Left lung (tissue), 10 donors: ENCODE data around the gene RPL29. TPM values are rescaled to one million over a fixed set of nuclear protein-coding genes. Genes with fewer than 3 reads are reported as not detected.

Source experiments
- ATAC-seq: fragments of 200-7000 bp; cut with Tn5 transposase; one replicate; pipeline ENCODE4 v1.9.1; 2020; ENCODE audit warnings: moderate library complexity
- DNase-seq, 4 donors: peaks; one replicate each; pipeline ENCODE4 v3.0.0-alpha.2; 2013 to 2020
- H3K27ac ChIP-seq, 2 donors: fragments of 200-600 bp; sonication (generic) in 1 of 2; one replicate each; pipeline versions ENCODE4 v1.5.0 to v1.8.0; 2020 to 2021
- H3K27me3 ChIP-seq, 2 donors: fragments of 200-600 bp; sonication (generic) in 1 of 2; one replicate each; pipeline versions ENCODE4 v1.5.0 to v1.8.0; 2020 to 2021
- H3K36me3 ChIP-seq, 2 donors: fragments of 200-600 bp; sonication (generic) in 1 of 2; one replicate each; pipeline versions ENCODE4 v1.5.0 to v1.8.0; 2020 to 2021
- H3K4me1 ChIP-seq, 2 donors: fragments of 200-600 bp; one replicate each; pipeline ENCODE4 v1.8.0; 2021
- H3K4me3 ChIP-seq, 2 donors: fragments of 200-600 bp; sonication (generic) in 1 of 2; one replicate each; pipeline versions ENCODE4 v1.5.0 to v1.8.0; 2020 to 2021; ENCODE audit warnings: mild to moderate bottlenecking in 1 of 2
- H3K9me3 ChIP-seq, 2 donors: fragments of 200-600 bp; sonication (generic) in 1 of 2; one replicate each; pipeline versions ENCODE4 v1.5.0 to v1.8.0; 2020 to 2021
- intact Hi-C, 2 donors: fragments of 100-400 bp; cut with DNase I; formaldehyde crosslinking; loops; one replicate each; pipeline versions ENCODE4 v1.11.2 to v1.14.2; 2022
- polyA plus RNA-seq, 6 donors: library from polyadenylated mRNA; unstranded; fragments of 120-200 nt; gene quantifications; one replicate each; pipeline ENCODE4 v1.2.1, GENCODE V29; 2013; ENCODE audit not compliant: insufficient read length in 6 of 6
- total RNA-seq, 2 donors: library from RNA; stranded (reverse); fragmentation: NEBNext Ultra II Directional; extraction: Animal tissue kit (Norgen Biotek cat#: 25700); gene quantifications; one replicate each; pipeline ENCODE4 v1.2.1, GENCODE V29; 2021
- TF ChIP-seq, protein P1 (sequence below), 2 donors: fragments of 200-600 bp; sonication (generic) in 1 of 2; IDR thresholded peaks; one replicate each; pipeline versions ENCODE4 v1.5.0 to v1.8.0; 2021; ENCODE audit warnings: antibody characterized with exemption in 2 of 2
- donor health status: DM: no; HTN: yes; CAD: no.
- donor health status: DM: no; HTN: no; CAD: no.

RPL29 gene
- total and polyA plus RNA-seq, 8 donors, result 854 to 2,169 (median 1,926) TPM

DNA sequence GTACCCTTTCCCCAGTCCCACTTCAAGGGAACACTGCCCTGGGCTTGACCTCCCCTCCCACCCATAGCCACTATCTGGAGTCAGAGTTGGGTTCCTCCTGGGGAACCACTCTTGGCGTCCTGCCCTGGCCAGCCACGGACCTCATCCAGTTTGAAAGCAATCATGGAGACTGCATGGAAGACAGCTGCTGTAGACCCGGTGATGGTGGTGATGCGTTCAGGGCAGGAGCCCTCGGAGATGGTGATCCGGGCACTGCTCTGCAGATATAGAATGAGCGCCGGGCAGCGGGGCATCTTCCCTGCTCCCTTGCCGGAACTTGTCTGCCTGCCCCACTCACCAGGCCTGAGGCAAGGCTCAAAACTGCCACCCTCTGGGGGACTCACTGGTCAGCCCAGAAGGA, 35.3 kb downstream of the RPL29 start:
- intact Hi-C loops, result no loop called here

DNA sequence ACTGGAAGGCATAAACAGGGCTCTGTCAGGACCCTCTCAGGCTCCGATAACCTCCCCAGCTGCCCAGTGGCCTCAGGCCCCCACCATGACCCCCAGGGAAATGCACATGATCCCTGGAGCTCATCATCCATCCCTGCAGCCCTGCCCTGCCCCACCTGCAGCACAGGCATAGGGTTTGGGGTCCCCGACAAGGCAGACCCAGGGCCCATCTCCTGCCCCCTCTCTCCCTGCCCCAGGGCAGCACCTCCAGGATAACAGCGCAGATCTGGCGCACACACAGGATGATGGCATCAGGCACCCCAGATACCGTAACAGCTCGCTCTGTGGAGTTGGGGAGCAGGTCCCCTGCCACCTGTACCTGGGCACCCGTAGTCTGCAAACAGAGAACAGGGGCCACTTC, 36.0 kb downstream of the RPL29 start:
- Histone ChIP-seq H3K27me3 (peaks cover 0 to 25% of the 10 kb centered on the region in 2 donors), H3K4me3 (no peak overlapping the region), H3K27ac (no peak overlapping the region), H3K4me1 (peaks cover 6 to 21% of the 10 kb centered on the region in 2 donors), H3K9me3 (no peaks in the 10 kb centered on the region), H3K36me3 (peaks cover 0 to 30% of the 10 kb centered on the region in 2 donors)
- ATAC-seq (no peak), DNase-seq (peak in 1 of 4 donors; percentile 28)
- TF ChIP-seq, protein P1, sequence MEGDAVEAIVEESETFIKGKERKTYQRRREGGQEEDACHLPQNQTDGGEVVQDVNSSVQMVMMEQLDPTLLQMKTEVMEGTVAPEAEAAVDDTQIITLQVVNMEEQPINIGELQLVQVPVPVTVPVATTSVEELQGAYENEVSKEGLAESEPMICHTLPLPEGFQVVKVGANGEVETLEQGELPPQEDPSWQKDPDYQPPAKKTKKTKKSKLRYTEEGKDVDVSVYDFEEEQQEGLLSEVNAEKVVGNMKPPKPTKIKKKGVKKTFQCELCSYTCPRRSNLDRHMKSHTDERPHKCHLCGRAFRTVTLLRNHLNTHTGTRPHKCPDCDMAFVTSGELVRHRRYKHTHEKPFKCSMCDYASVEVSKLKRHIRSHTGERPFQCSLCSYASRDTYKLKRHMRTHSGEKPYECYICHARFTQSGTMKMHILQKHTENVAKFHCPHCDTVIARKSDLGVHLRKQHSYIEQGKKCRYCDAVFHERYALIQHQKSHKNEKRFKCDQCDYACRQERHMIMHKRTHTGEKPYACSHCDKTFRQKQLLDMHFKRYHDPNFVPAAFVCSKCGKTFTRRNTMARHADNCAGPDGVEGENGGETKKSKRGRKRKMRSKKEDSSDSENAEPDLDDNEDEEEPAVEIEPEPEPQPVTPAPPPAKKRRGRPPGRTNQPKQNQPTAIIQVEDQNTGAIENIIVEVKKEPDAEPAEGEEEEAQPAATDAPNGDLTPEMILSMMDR (IDR thresholded peaks at IDR 0.05), result no peak
- intact Hi-C loops, result no loop called here

More for the DNA sequence above, 35.3 kb downstream of the RPL29 start:
- H3K4me3 ChIP-seq, result no peak overlapping the region
- ATAC-seq, result no peak
- TF ChIP-seq, protein P1 (IDR thresholded peaks at IDR 0.05), result no peak
- H3K4me1 ChIP-seq, result peaks cover 6 to 15% of the 10 kb centered on the region in 2 donors
- peak in 1 of 4 donors; percentile 53 for DNase-seq
- H3K27me3 ChIP-seq, result peaks cover 0 to 17% of the 10 kb centered on the region in 2 donors
- no peaks in the 10 kb centered on the region for H3K9me3 ChIP-seq
- no peak overlapping the region for H3K27ac ChIP-seq
- H3K36me3 ChIP-seq, result peaks cover 0 to 30% of the 10 kb centered on the region in 2 donors

DNA sequence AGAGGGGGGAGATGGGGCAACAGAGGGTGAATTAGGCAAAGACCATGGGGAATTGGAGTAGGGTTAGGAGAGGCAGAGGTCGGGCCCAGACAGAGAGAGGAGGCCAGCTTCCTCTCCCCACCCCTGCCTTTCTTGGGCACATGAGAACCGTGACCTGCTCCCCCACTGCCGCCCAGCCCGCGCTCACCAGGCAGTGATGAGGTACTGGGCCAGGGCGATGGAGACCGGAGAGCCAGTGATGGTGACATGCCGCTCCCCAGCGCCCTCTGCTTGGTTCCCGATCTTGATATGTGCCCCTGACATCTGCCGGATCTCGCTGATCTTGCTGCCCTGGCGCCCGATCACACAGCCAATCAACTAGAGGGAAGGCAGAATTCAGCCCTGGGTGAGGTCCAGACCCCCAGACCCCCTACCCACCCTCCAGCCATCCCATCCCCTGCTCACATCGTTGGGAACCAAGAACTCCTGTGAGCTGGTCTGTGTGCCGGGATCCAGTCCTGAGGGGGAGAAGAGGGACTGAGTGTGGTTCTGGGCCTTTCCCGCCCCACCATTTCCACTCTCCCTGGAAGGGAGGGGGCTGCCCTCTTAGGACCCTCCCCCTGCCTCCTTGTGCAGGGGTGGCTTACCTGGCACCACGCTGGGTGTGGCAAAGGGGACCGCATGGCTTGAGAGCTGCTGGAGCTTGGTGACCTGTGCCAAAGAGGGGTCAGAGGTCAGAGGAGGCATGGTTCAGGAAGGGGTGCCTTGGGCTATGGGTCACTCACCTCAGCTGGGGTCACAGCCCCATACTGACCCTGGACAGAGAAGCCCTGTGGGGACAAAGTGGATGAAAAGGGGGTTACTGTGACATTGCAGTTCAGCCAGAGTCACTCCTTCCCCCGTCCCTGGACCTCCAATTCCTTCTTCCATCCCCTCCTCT, 36.8 kb downstream of the RPL29 start:
- H3K4me3 ChIP-seq, result no peak overlapping the region
- no peaks in the 10 kb centered on the region for H3K9me3 ChIP-seq
- DNase-seq (peak in 1 of 4 donors; percentile 60), ATAC-seq (no peak)
- H3K27ac ChIP-seq, result no peak overlapping the region
- H3K27me3 ChIP-seq, result peaks cover 0 to 25% of the 10 kb centered on the region in 2 donors
- peaks cover 0 to 30% of the 10 kb centered on the region in 2 donors for H3K36me3 ChIP-seq
- peaks cover 6 to 25% of the 10 kb centered on the region in 2 donors for H3K4me1 ChIP-seq
- TF ChIP-seq, protein P1 (IDR thresholded peaks at IDR 0.05), result no peak
- intact Hi-C loops, result no loop called here

DNA sequence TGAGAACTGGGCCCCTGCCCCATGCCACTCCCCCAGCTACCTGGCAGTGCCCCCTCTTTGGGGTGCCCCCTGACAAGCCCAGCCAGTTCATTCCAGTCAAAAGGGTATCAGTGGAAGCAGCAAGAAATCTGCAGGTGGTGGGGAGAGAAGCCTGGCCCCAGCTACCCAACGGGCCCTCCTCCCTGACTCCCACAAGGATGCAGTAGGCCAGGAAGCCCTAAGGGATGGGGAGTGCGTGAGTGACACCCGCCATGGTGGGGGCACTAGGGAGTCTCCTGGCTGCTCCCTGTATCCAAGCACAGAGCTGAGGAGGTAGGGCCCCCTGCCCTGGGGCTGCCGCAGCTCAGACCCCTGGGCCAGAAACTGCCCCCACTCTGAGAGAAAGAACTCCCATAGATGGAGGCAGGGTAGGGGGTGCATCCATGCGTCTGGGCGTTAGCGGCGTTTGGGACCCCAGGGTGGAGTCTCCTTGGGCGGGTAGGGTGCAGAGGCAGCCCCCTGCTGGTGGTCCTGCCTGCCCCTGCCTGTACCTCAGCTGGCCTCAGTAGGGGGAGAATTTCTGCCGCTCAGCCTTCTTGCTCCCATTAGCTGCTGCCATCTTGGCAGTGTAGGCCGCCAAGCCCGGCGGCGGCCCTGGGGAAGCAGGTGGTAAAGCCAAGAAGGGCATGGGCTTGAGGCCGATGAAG, 38.0 kb downstream of the RPL29 start:
- Histone ChIP-seq H3K27me3 (peaks cover 0 to 25% of the 10 kb centered on the region in 2 donors), H3K9me3 (no peaks in the 10 kb centered on the region), H3K36me3 (peaks cover 0 to 30% of the 10 kb centered on the region in 2 donors), H3K27ac (no peak overlapping the region), H3K4me3 (no peak overlapping the region), H3K4me1 (peaks cover 6 to 25% of the 10 kb centered on the region in 2 donors)
- ATAC-seq, result no peak
- intact Hi-C loops, result no loop called here
- DNase-seq, result peak in 1 of 4 donors; percentile 48
- TF ChIP-seq, protein P1 (IDR thresholded peaks at IDR 0.05), result no peak
